GM12864 (cell line): Measurements from ENCODE around the gene KCTD7.
"Not testable (repeated sequence)": the region's sequence is repeated elsewhere in the genome, so short reads cannot be mapped to it uniquely, and the experiment has no call there.

ENCODE experiments used
- DNase-seq: peaks from one replicate; pipeline ENCODE4 v3.0.0-alpha.2; 2011; ENCODE audit warnings: low read depth
- H3K4me3 ChIP-seq: 2 replicates; pipeline ENCODE4 v1.5.1; 2011; ENCODE audit warnings: mild to moderate bottlenecking, low read depth, low read length, control low read depth
- CTCF ChIP-seq: IDR thresholded peaks from 2 replicates; pipeline ENCODE4 v1.5.1; 2011; ENCODE audit warnings: low read depth, mild to moderate bottlenecking, moderate library complexity, low read length, control low read depth, inconsistent platforms; ENCODE audit errors: missing control alignments

The KCTD7 gene

DNA sequence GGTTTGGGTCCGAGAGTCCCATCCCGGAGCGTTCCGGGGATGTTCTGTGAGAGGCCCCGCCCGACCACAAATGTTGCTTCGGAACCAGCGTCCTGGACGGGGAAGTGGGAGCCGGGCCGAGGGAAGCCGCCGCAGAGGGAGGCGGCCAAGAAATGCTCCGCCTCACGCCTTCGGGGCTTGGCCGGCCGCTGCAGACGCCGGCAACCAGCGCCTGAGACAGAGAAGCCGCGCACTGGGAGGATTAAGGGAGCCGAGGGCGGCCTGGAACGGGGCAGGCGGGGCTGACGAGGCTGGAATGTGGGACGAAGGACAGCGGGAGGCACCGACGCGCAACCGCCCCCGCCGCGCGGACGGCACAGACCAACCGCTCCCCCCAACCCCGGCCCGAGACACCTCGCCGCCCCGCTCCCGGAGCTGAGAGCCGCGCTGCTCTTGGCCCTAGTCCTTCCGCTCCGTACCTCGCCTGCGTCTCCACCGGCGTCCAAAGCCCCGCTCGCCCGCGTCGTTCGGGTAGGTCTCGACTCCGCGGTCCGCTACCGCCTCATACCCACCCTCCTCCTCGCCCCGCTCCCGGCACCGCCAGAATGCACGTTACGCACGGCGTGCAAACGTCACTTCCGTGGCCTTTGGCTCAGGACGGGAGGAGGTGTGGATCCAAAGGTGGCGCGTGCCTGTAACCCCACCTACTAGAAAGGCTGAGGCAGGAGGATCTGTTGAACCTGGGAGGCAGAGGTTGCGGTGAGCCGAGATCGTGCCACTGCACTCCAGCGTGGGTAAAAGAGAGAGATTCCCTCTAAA lies 36.7 kb upstream of the KCTD7 start:
- peak overlapping the region; percentile 87 for H3K4me3 ChIP-seq
- TF ChIP-seq CTCF, result no peak
- DNase-seq, result peak; percentile 75

GRCh38 chr7:66592597-66593146 lies 36.0 kb upstream of the KCTD7 start:
- H3K4me3 ChIP-seq, result peak overlapping the region; percentile 87
- not testable (repeated sequence) for DNase-seq

GRCh38 chr7:66594082-66594481 lies 34.6 kb upstream of the KCTD7 start:
- not testable (repeated sequence) for DNase-seq, H3K4me3 ChIP-seq

DNA sequence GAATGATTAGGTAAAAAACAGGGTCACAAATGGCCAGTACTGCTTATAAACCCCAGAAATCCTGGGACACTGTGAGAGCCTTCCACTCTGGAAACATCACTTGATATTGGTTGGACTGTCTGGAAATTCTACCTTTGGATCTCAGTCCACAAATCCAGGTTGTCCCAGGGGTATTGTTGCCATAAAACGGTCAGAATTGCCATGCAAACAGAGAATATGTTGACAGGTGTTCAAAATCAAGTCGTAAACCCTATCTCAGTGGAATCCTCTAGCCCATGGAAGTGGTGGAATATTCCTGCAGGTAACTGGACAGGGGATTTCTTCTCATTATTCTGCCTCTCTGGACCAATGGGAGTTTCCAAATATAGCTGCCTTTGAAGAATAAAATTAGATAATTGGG lies 31.2 kb upstream of the KCTD7 start:
- no peak for DNase-seq
- TF ChIP-seq CTCF, result no peak
- no peak overlapping the region for H3K4me3 ChIP-seq

GRCh38 chr7:66602159-66602558 lies 26.5 kb upstream of the KCTD7 start:
- H3K4me3 ChIP-seq, result no peak overlapping the region
- TF ChIP-seq CTCF, result no peak
- no peak for DNase-seq

GRCh38 chr7:66604198-66604597 lies 24.5 kb upstream of the KCTD7 start:
- no peak overlapping the region for H3K4me3 ChIP-seq
- TF ChIP-seq CTCF, result no peak
- DNase-seq, result no peak

DNA sequence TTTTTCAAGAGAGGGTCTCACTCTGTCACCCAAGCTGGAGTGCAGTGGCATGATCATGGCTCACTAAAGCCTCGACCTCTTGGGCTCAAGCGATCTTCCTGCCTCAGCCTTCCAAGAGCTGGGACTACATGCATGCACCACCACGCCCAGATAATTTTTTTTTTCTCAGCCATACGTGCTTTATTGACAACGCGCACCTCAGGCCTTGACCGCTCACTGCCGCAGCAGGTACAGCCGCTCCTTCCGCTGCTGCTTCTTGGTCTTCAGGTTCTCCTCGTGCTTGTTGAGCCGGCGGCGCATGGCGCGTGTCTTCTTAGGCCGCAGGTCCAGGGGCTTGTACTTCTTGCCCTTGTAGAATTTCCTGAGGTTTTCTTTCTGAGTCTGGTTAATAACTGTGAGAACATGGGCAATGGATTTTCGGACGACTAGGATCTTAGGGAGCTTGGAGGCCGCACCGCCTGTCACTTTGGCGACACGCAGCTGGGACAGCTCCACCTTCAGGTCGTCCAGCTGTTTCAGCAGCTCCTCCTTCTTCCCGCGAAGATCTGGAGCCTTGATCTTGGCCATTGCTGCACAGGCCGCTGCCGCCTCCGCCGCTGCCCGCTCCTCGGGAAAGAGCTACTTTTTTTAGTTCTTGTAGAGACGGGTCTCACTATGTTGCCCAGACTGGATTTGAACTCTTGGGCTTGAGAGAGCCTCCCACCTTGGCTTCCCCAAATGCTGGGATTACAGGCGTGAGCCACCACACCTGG lies 22.0 kb upstream of the KCTD7 start:
- not testable (repeated sequence) for H3K4me3 ChIP-seq, DNase-seq

GRCh38 chr7:66609176-66609575 lies 19.5 kb upstream of the KCTD7 start:
- no peak overlapping the region for H3K4me3 ChIP-seq
- no peak for DNase-seq
- TF ChIP-seq CTCF, result no peak

DNA sequence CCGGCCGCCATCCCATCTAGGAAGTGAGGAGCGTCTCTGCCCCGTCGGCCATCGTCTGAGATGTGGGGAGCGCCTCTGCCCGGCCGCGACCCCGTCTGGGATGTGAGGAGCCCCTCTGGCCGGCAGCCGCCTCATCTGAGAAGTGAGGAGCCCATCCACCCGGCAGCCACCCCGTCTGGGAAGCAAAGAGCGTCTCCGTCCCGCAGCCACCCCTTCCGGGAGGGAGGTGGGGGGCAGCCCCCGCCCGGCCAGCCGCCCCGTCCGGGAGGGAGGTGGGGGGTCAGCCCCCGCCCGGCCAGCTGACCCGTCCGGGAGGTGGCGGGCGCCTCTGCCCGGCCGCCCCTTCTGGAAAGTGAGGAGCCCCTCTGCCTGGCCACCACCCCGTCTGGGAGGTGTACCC lies 14.1 kb upstream of the KCTD7 start:
- H3K4me3 ChIP-seq, result not testable (repeated sequence)

More for the DNA sequence above, 14.1 kb upstream of the KCTD7 start:
- DNase-seq, result not testable (repeated sequence)
